Measurements from ENCODE around the gene MUC5B. TPM values are rescaled to one million over a fixed set of nuclear protein-coding genes. Genes with fewer than 3 reads are reported as not detected.

Gene MUC5B
- total and polyA plus RNA-seq, 7 experiments from 2014 or later: not detected

DNA sequence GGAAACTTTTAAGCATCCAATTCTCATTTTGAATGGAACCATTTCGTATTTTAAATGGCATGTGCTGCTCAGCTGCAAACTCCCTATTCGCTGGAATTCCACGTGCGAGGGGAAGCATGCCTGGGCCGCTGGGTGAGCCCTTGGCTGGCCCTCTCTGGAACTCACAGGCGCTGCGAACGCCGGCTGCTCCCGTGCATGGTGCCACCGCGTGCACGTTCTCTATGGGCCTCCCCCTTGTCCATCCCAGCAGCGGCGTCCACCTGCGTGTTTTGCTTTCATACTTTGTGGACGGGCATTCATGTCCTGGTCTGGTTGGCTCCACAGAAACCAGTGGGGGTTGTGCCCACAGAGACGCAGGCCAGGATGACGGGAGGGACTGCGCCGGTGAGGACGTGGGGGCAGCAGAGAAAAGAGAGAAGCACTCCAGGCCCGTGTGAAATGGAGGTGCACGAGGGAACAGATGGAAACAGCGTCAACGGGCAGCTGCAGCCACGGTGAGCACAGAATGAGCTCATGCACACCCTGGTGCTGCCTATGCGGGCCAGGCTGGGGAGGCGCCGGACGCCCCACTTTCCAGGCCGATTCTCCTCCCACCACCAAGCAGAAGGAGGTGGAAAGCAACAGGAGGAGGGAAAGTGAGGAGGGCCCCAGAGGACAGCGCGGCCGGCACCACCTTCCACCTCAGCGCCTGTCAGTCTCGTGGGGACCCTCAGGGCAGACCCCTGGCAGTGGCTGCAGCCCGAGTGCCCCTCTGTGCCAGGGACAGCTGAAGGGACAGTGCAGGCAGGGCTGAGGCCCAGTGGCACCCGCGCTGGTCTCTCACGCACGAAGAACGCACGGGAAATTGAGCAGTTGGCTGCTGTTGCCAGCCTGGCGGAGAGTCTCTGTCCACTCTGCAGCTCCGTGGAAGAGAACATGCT lies 57.5 kb downstream of the MUC5B start:
- no peaks in the 10 kb centered on the region for H3K27me3 ChIP-seq (ENCODE audit: control insufficient read depth in 2 of 2, insufficient read depth in 2 of 2, low read length in 2 of 2)
- peaks cover 0 to 84% (median 4%) of the 10 kb centered on the region in 3 experiments for H3K36me3 ChIP-seq (ENCODE audit: control insufficient read depth in 2 of 3, insufficient read depth in 3 of 3, low read length in 3 of 3)
- no peaks in the 10 kb centered on the region for H3K4me1 ChIP-seq (ENCODE audit: control insufficient read depth in 2 of 2, insufficient read depth in 2 of 2, low read length in 2 of 2)
- H3K36me3 Mint-ChIP-seq: peaks cover 0 to 31% (median 6%) of the 10 kb centered on the region in 5 donors
- H3K4me3 ChIP-seq (ENCODE audit: low read length): no peak overlapping the region
- no peak for ATAC-seq
- H3K9me3 ChIP-seq (ENCODE audit: control insufficient read depth in 2 of 3, low read length in 3 of 3): no peaks in the 10 kb centered on the region
- H3K4me1 Mint-ChIP-seq: peaks cover 0 to 1% (median 0%) of the 10 kb centered on the region in 7 donors
- no peak overlapping the region for H3K27ac Mint-ChIP-seq
- no peaks in the 10 kb centered on the region for H3K27me3 Mint-ChIP-seq
- H3K9me3 Mint-ChIP-seq: no peaks in the 10 kb centered on the region
- intact Hi-C loops (cut with micrococcal nuclease): no loop called here
- H3K4me3 Mint-ChIP-seq: no peak overlapping the region
- ChIA-PET CTCF (no interaction called here), POLR2A (no interaction called here)
- H3K27ac ChIP-seq (ENCODE audit: low read depth, low read length): no peak overlapping the region
- no peak for DNase-seq

DNA sequence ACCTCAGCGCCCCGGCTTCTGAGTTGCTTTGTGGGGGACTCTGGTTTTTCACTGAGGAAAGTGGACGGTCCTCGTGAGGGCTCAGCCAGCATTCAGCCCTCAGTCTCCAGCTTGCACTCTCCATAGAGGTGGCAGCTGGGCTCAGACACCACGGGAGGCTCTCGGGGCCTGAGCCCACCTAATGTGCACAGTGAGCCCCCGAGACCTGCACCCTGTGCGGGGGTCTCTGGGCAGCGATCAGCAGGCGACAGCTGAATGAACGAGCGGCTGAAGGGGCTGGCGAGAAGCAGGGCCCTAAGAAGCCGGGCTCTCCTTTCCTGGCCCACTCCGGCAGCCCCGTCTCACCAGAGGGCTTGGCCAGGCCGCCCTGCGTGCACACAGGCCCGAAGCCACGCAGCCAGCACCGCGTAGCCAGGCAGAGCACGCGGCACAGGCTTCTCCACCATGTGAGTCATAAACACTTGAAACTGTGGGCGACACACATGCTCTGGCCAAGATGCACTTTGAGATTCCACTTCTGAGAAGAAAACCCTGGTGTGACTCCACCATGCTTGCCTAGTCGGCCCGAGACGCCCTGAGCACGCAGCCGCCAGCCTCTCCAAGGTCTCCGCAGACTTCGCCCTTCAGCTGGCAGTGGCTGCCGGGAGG lies 58.6 kb downstream of the MUC5B start:
- Histone ChIP-seq H3K9me3 (ENCODE audit: control insufficient read depth in 2 of 3, low read length in 3 of 3) (no peaks in the 10 kb centered on the region), H3K4me1 (ENCODE audit: control insufficient read depth in 2 of 2, insufficient read depth in 2 of 2, low read length in 2 of 2) (no peaks in the 10 kb centered on the region), H3K36me3 (ENCODE audit: control insufficient read depth in 2 of 3, insufficient read depth in 3 of 3, low read length in 3 of 3) (peaks cover 0 to 84% (median 4%) of the 10 kb centered on the region in 3 experiments), H3K4me3 (ENCODE audit: low read length) (no peak overlapping the region), H3K27me3 (ENCODE audit: control insufficient read depth in 2 of 2, insufficient read depth in 2 of 2, low read length in 2 of 2) (no peaks in the 10 kb centered on the region), H3K27ac (ENCODE audit: low read depth, low read length) (no peak overlapping the region)
- ChIA-PET CTCF (no interaction called here), POLR2A (no interaction called here)
- DNase-seq (no peak), ATAC-seq (no peak)
- intact Hi-C loops (cut with micrococcal nuclease): no loop called here
- H3K9me3 Mint-ChIP-seq: no peaks in the 10 kb centered on the region
- peaks cover 0 to 27% (median 6%) of the 10 kb centered on the region in 5 donors for H3K36me3 Mint-ChIP-seq
- no peaks in the 10 kb centered on the region for H3K27me3 Mint-ChIP-seq
- H3K27ac Mint-ChIP-seq: no peak overlapping the region
- no peak overlapping the region for H3K4me3 Mint-ChIP-seq
- no peaks in the 10 kb centered on the region for H3K4me1 Mint-ChIP-seq

DNA sequence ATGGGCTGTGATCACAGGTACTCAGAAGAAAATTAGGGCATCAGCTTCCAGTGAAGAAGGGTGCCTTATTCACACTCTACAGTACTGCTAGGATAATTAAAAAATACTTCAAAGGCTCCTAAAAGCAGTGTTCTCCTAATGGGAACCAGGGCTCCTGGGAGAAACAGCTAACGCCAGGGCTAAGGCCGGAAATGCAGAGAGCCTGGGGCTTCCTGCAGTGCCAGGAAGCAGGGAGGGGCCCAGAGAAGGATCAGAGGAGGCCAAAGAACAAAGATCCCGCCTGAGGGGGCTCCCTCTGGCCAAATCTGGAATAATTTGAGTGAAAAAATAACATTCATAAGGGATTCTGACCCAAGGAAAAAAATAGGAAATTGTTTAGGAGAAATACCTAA lies 59.1 kb downstream of the MUC5B start:
- POLR2A ChIA-PET: no interaction called here
- Mint-ChIP-seq H3K4me3 (no peak overlapping the region), H3K4me1 (no peaks in the 10 kb centered on the region), H3K27ac (no peak overlapping the region), H3K36me3 (peaks cover 4 to 27% (median 8%) of the 10 kb centered on the region in 5 donors), H3K27me3 (no peaks in the 10 kb centered on the region), H3K9me3 (no peaks in the 10 kb centered on the region)
- DNase-seq (no peak), ATAC-seq (no peak)
- Histone ChIP-seq H3K4me1 (ENCODE audit: control insufficient read depth in 2 of 2, insufficient read depth in 2 of 2, low read length in 2 of 2) (no peaks in the 10 kb centered on the region), H3K36me3 (ENCODE audit: control insufficient read depth in 2 of 3, insufficient read depth in 3 of 3, low read length in 3 of 3) (peaks cover 0 to 84% (median 4%) of the 10 kb centered on the region in 3 experiments), H3K27ac (ENCODE audit: low read depth, low read length) (no peak overlapping the region), H3K4me3 (ENCODE audit: low read length) (no peak overlapping the region), H3K27me3 (ENCODE audit: control insufficient read depth in 2 of 2, insufficient read depth in 2 of 2, low read length in 2 of 2) (no peaks in the 10 kb centered on the region), H3K9me3 (ENCODE audit: control insufficient read depth in 2 of 3, low read length in 3 of 3) (no peaks in the 10 kb centered on the region)
- intact Hi-C loops (cut with micrococcal nuclease): no loop called here
- CTCF ChIA-PET: no interaction called here

DNA sequence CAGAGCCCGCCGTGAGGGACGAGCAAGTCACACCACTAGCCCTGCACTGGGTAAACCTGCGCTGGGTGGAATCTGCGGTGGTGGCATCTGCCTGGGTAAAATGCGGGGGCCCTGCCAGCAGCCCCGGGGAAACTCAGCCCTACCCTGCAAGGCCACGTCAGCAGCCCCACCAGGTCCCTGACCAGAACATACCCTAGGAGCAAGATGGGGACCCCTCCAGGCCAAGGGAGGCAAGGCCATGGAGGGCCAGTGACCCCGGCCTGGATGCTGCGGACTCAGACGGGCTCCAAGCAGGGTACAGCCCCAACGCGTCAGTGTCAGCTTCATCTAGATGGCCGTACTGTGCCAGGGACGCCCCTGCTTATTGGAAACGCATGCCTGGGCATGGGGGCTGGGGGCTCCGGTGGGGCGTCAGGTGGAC lies 60.2 kb downstream of the MUC5B start:
- no peak overlapping the region for H3K27ac ChIP-seq (ENCODE audit: low read depth, low read length)
- intact Hi-C loops (cut with micrococcal nuclease): no loop called here
- H3K4me1 ChIP-seq (ENCODE audit: control insufficient read depth in 2 of 2, insufficient read depth in 2 of 2, low read length in 2 of 2): no peaks in the 10 kb centered on the region
- no peaks in the 10 kb centered on the region for H3K27me3 Mint-ChIP-seq
- no peak overlapping the region for H3K27ac Mint-ChIP-seq
- CTCF ChIA-PET: no interaction called here
- H3K4me3 ChIP-seq (ENCODE audit: low read length): no peak overlapping the region
- DNase-seq: no peak
- H3K27me3 ChIP-seq (ENCODE audit: control insufficient read depth in 2 of 2, insufficient read depth in 2 of 2, low read length in 2 of 2): no peaks in the 10 kb centered on the region
- ATAC-seq: no peak
- H3K4me1 Mint-ChIP-seq: no peaks in the 10 kb centered on the region
- H3K36me3 ChIP-seq (ENCODE audit: control insufficient read depth in 2 of 3, insufficient read depth in 3 of 3, low read length in 3 of 3): peaks cover 0 to 84% (median 6%) of the 10 kb centered on the region in 3 experiments
- H3K36me3 Mint-ChIP-seq: peaks cover 3 to 20% (median 5%) of the 10 kb centered on the region in 5 donors
- POLR2A ChIA-PET: no interaction called here
- H3K9me3 ChIP-seq (ENCODE audit: control insufficient read depth in 2 of 3, low read length in 3 of 3): no peaks in the 10 kb centered on the region
- no peaks in the 10 kb centered on the region for H3K9me3 Mint-ChIP-seq
- no peak overlapping the region for H3K4me3 Mint-ChIP-seq

DNA sequence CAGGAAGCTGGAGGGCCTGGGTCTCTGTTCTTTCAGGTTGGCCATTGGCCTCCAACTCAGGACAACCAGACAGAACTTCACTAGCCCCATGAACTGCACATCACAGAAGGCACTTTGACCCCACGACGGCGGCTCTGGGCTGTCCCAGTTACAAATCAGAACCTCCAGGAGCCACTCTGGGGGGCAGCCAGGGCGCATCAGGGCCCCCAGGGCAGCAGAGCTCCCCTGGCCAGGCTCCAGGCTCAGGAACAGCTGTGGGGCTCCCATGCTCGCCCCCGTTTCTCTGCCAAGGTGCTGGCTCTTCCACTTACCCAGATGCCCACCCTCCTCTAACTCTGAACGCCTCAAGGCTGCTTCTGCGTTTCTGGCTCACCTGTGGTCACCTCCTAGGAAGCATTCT lies 61.0 kb downstream of the MUC5B start:
- POLR2A ChIA-PET: no interaction called here
- Mint-ChIP-seq H3K27me3 (no peaks in the 10 kb centered on the region), H3K9me3 (no peaks in the 10 kb centered on the region), H3K4me1 (no peaks in the 10 kb centered on the region), H3K27ac (no peak overlapping the region), H3K4me3 (no peak overlapping the region), H3K36me3 (peaks cover 3 to 20% (median 5%) of the 10 kb centered on the region in 5 donors)
- CTCF ChIA-PET: no interaction called here
- Histone ChIP-seq H3K36me3 (ENCODE audit: control insufficient read depth in 2 of 3, insufficient read depth in 3 of 3, low read length in 3 of 3) (peaks cover 0 to 85% (median 14%) of the 10 kb centered on the region in 3 experiments), H3K9me3 (ENCODE audit: control insufficient read depth in 2 of 3, low read length in 3 of 3) (no peaks in the 10 kb centered on the region), H3K27me3 (ENCODE audit: control insufficient read depth in 2 of 2, insufficient read depth in 2 of 2, low read length in 2 of 2) (no peaks in the 10 kb centered on the region), H3K27ac (ENCODE audit: low read depth, low read length) (no peak overlapping the region), H3K4me3 (ENCODE audit: low read length) (no peak overlapping the region), H3K4me1 (ENCODE audit: control insufficient read depth in 2 of 2, insufficient read depth in 2 of 2, low read length in 2 of 2) (no peaks in the 10 kb centered on the region)
- ATAC-seq (no peak), DNase-seq (no peak)
- intact Hi-C loops (cut with micrococcal nuclease): no loop called here

DNA sequence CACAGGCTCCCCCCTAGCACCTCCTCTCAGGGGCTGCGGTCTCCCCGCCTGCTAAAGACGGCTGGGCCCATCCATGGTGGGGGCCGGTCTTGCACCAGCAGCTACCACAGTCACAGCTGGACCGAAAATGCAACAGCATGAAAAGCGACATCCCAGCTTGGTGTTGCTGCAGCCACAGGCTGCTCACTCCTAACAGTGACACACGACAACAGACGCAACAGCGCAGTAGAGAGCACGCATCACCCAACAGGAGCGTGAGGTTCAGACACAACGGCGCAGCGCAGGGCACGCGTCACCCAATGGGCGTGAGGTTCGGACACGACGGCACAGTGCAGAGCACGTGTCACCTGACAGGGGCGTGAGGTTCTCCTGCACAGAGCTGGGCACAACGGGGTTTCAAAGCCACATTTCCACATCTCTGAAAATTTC lies 62.5 kb downstream of the MUC5B start:
- POLR2A ChIA-PET: no interaction called here
- H3K9me3 ChIP-seq (ENCODE audit: control insufficient read depth in 2 of 3, low read length in 3 of 3): no peaks in the 10 kb centered on the region

More for the DNA sequence above, 62.5 kb downstream of the MUC5B start:
- Mint-ChIP-seq H3K27me3 (no peaks in the 10 kb centered on the region), H3K4me1 (no peaks in the 10 kb centered on the region), H3K27ac (no peak overlapping the region), H3K9me3 (no peaks in the 10 kb centered on the region), H3K36me3 (peaks cover 3 to 21% (median 5%) of the 10 kb centered on the region in 5 donors), H3K4me3 (no peak overlapping the region)
- DNase-seq: no peak
- Histone ChIP-seq H3K4me1 (ENCODE audit: control insufficient read depth in 2 of 2, insufficient read depth in 2 of 2, low read length in 2 of 2) (no peaks in the 10 kb centered on the region), H3K27me3 (ENCODE audit: control insufficient read depth in 2 of 2, insufficient read depth in 2 of 2, low read length in 2 of 2) (no peaks in the 10 kb centered on the region), H3K27ac (ENCODE audit: low read depth, low read length) (no peak overlapping the region), H3K36me3 (ENCODE audit: control insufficient read depth in 2 of 3, insufficient read depth in 3 of 3, low read length in 3 of 3) (peaks cover 4 to 85% (median 22%) of the 10 kb centered on the region in 3 experiments), H3K4me3 (ENCODE audit: low read length) (no peak overlapping the region)
- CTCF ChIA-PET: no interaction called here
- intact Hi-C loops (cut with micrococcal nuclease): no loop called here
- no peak for ATAC-seq

Measured in naive thymus-derived CD4-positive, alpha-beta T cell (primary cell).